HG02678 (cell line): ENCODE data around the gene HYDIN.

ENCODE experiments used
- ATAC-seq: cut with Tn5 transposase; IDR thresholded peaks from one replicate; pipeline ENCODE4 v1.9.1; 2021; ENCODE audit warnings: mild to moderate bottlenecking, moderate library complexity; ENCODE audit not compliant: unreplicated experiment

HYDIN gene

GRCh38 chr16:71230122-71230845 is at the start of gene HYDIN:
TSS of gene HYDIN (minus strand) at chr16:71230722. CDS start at chr16:71186895, 43,827 bp downstream.
- ATAC-seq: no peak

- ATAC-seq: no peak
Observed at GRCh38 chr16:71276589-71277334, 46.2 kb upstream of the HYDIN start.

GRCh38 chr16:71273384-71273783 is 42.9 kb upstream of the HYDIN start:
- ATAC-seq: no peak

- ATAC-seq: no peak
Observed at GRCh38 chr16:71264299-71264698, 33.8 kb upstream of the HYDIN start.

- ATAC-seq: no peak
Observed at GRCh38 chr16:71263582-71263981, 33.1 kb upstream of the HYDIN start.

GRCh38 chr16:71262391-71262790 is 31.9 kb upstream of the HYDIN start:
- no peak for ATAC-seq

- no peak for ATAC-seq
Observed at GRCh38 chr16:71260995-71261394, 30.5 kb upstream of the HYDIN start.

GRCh38 chr16:71259086-71259485 is 28.6 kb upstream of the HYDIN start:
- no peak for ATAC-seq

GRCh38 chr16:71258372-71258771 is 27.9 kb upstream of the HYDIN start:
- no peak for ATAC-seq

GRCh38 chr16:71257768-71258167 is 27.2 kb upstream of the HYDIN start:
- ATAC-seq: no peak

GRCh38 chr16:71255721-71256120 is 25.2 kb upstream of the HYDIN start:
- ATAC-seq: no peak

GRCh38 chr16:71254832-71255525 is 24.5 kb upstream of the HYDIN start:
- no peak for ATAC-seq

- no peak for ATAC-seq
Observed at GRCh38 chr16:71250461-71251235, 20.1 kb upstream of the HYDIN start.

GRCh38 chr16:71249399-71249798 is 18.9 kb upstream of the HYDIN start:
- no peak for ATAC-seq

- ATAC-seq: no peak
Observed at GRCh38 chr16:71247478-71247877, 17.0 kb upstream of the HYDIN start.

- ATAC-seq: no peak
Observed at GRCh38 chr16:71246309-71246708, 15.8 kb upstream of the HYDIN start.

GRCh38 chr16:71244521-71244920 is 14.0 kb upstream of the HYDIN start:
- no peak for ATAC-seq

- ATAC-seq: no peak
Observed at GRCh38 chr16:71242601-71243000, 12.1 kb upstream of the HYDIN start.

- ATAC-seq: no peak
Observed at GRCh38 chr16:71242036-71242435, 11.5 kb upstream of the HYDIN start.

GRCh38 chr16:71229344-71229743 is 1.2 kb downstream of the HYDIN start:
- ATAC-seq: no peak
